HL-60/S4 (cell line): ENCODE results near the gene GAPDHS.

Experiments
- in situ Hi-C: fragments of 300-500 bp; cut with MboI; formaldehyde crosslinking; loops from 2 replicates; pipeline ENCODE4 v1.14.3; 2022; ENCODE audit warnings: low sequenced_read_pairs

Gene GAPDHS

GRCh38 chr19:35556025-35556590, 22.9 kb downstream of the GAPDHS start:
- in situ Hi-C loops: no loop called here

- in situ Hi-C loops: no loop called here
These were observed 23.7 kb downstream of the GAPDHS start for GRCh38 chr19:35556846-35557538.

- in situ Hi-C loops: no loop called here
These were observed 24.5 kb downstream of the GAPDHS start for GRCh38 chr19:35557539-35558399.

GRCh38 chr19:35558400-35559280, 25.4 kb downstream of the GAPDHS start:
- in situ Hi-C loops: no loop called here

- in situ Hi-C loops: no loop called here
These were observed 26.0 kb downstream of the GAPDHS start for GRCh38 chr19:35559281-35559659.

GRCh38 chr19:35559781-35560180, 26.5 kb downstream of the GAPDHS start:
- in situ Hi-C loops: no loop called here

GRCh38 chr19:35560271-35560670, 27.0 kb downstream of the GAPDHS start:
- in situ Hi-C loops: no loop called here

GRCh38 chr19:35560677-35561076, 27.4 kb downstream of the GAPDHS start:
- in situ Hi-C loops: no loop called here

- in situ Hi-C loops: no loop called here
These were observed 28.2 kb downstream of the GAPDHS start for GRCh38 chr19:35561436-35561835.

GRCh38 chr19:35562336-35562735, 29.1 kb downstream of the GAPDHS start:
- in situ Hi-C loops: no loop called here

- in situ Hi-C loops: no loop called here
These were observed 29.5 kb downstream of the GAPDHS start for GRCh38 chr19:35562776-35563175.

GRCh38 chr19:35563207-35563829, 30.1 kb downstream of the GAPDHS start, which contains the start of gene ATP4A:
TSS of gene ATP4A (minus strand) at chr19:35563658. CDS start at chr19:35563629, 29 bp downstream.
- in situ Hi-C loops: no loop called here

- in situ Hi-C loops: no loop called here
These were observed 32.0 kb downstream of the GAPDHS start for GRCh38 chr19:35565016-35565856.

- in situ Hi-C loops: no loop called here
These were observed 33.5 kb downstream of the GAPDHS start for GRCh38 chr19:35566738-35567137.

GRCh38 chr19:35569281-35569781, 36.1 kb downstream of the GAPDHS start:
- in situ Hi-C loops: no loop called here

GRCh38 chr19:35571406-35571965, 38.2 kb downstream of the GAPDHS start:
- in situ Hi-C loops: no loop called here

- in situ Hi-C loops: no loop called here
These were observed 44.7 kb downstream of the GAPDHS start for GRCh38 chr19:35577918-35578317.

GRCh38 chr19:35578707-35579106, 45.5 kb downstream of the GAPDHS start:
- in situ Hi-C loops: no loop called here

GRCh38 chr19:35582760-35583159, 49.5 kb downstream of the GAPDHS start:
- in situ Hi-C loops: no loop called here
